Trophoblast cell (in vitro differentiated cells and primary cell): ENCODE data around the gene ABHD5.

Experiments used
- DNase-seq, 2 donors: peaks; one replicate each; pipeline ENCODE4 v3.0.0-alpha.2; 2016
- H2AFZ ChIP-seq: 2 replicates; pipeline ENCODE4 v1.6.1; 2013; ENCODE audit warnings: low read length, moderate library complexity, mild to moderate bottlenecking; ENCODE audit not compliant: insufficient read depth, poor library complexity
- H2AK5ac ChIP-seq: 2 replicates; pipeline ENCODE4 v1.6.1; 2013; ENCODE audit warnings: mild to moderate bottlenecking, low read length
- H2BK120ac ChIP-seq: 2 replicates; pipeline ENCODE4 v1.6.1; 2013; ENCODE audit warnings: low read length, mild to moderate bottlenecking, moderate library complexity; ENCODE audit not compliant: insufficient read depth, poor library complexity
- H2BK12ac ChIP-seq: 2 replicates; pipeline ENCODE4 v1.6.1; 2013; ENCODE audit warnings: mild to moderate bottlenecking, low read length, moderate library complexity
- H2BK5ac ChIP-seq: 2 replicates; pipeline ENCODE4 v1.6.1; 2013; ENCODE audit warnings: low read length, low read depth, moderate library complexity, mild to moderate bottlenecking; ENCODE audit not compliant: poor library complexity
- H3K14ac ChIP-seq: 2 replicates; pipeline ENCODE4 v1.6.1; 2013; ENCODE audit warnings: mild to moderate bottlenecking, low read length
- H3K18ac ChIP-seq: 2 replicates; pipeline ENCODE4 v1.6.1; 2013; ENCODE audit warnings: mild to moderate bottlenecking, low read length
- H3K23ac ChIP-seq: 2 replicates; pipeline ENCODE4 v1.6.1; 2013; ENCODE audit warnings: low read length
- H3K27ac ChIP-seq: 2 replicates; pipeline ENCODE4 v1.5.1; 2013; ENCODE audit warnings: low read depth, mild to moderate bottlenecking, inconsistent platforms, low read length, moderate library complexity
- H3K27me3 ChIP-seq: 2 replicates; pipeline ENCODE4 v1.6.1; 2013; ENCODE audit warnings: inconsistent platforms, mild to moderate bottlenecking, low read length, moderate library complexity; ENCODE audit not compliant: insufficient read depth
- H3K36me3 ChIP-seq, 2 experiments: 1 replicate in 1 of 2; 2 replicates in 1 of 2; pipeline ENCODE4 v1.6.1; 2013; ENCODE audit warnings: low read length in 2 of 2, mild to moderate bottlenecking in 2 of 2, moderate library complexity in 1 of 2; ENCODE audit not compliant: insufficient read depth in 2 of 2, control insufficient read depth in 1 of 2
- H3K4ac ChIP-seq: 2 replicates; pipeline ENCODE4 v1.6.1; 2013; ENCODE audit warnings: low read depth, mild to moderate bottlenecking, low read length, moderate library complexity
- H3K4me1 ChIP-seq, 2 experiments: 1 replicate in 1 of 2; 2 replicates in 1 of 2; pipeline ENCODE4 v1.6.1; 2013; ENCODE audit warnings: low read length in 2 of 2, mild to moderate bottlenecking in 2 of 2, moderate library complexity in 1 of 2; ENCODE audit not compliant: insufficient read depth in 2 of 2, control insufficient read depth in 1 of 2
- H3K4me2 ChIP-seq: 2 replicates; pipeline ENCODE4 v1.6.1; 2013; ENCODE audit warnings: inconsistent platforms, mild to moderate bottlenecking, low read length, moderate library complexity
- H3K4me3 ChIP-seq: 2 replicates; pipeline ENCODE4 v1.5.1; 2013; ENCODE audit warnings: mild to moderate bottlenecking, low read depth, low read length, inconsistent platforms
- H3K79me1 ChIP-seq: one replicate; pipeline ENCODE4 v1.6.1; 2013; ENCODE audit warnings: low read length
- H3K79me2 ChIP-seq: 2 replicates; pipeline ENCODE4 v1.6.1; 2013; ENCODE audit warnings: low read length, mild to moderate bottlenecking; ENCODE audit not compliant: control insufficient read depth, insufficient read depth, poor library complexity
- H3K9ac ChIP-seq: 2 replicates; pipeline ENCODE4 v1.6.1; 2013; ENCODE audit warnings: mild to moderate bottlenecking, low read length
- H3K9me3 ChIP-seq: 2 replicates; pipeline ENCODE4 v1.6.1; 2013; ENCODE audit warnings: low read depth, mild to moderate bottlenecking, control low read depth, inconsistent platforms, low read length; ENCODE audit not compliant: insufficient read depth
- H4K12ac ChIP-seq: 2 replicates; pipeline ENCODE4 v1.6.1; 2013; ENCODE audit warnings: low read depth, mild to moderate bottlenecking, low read length, moderate library complexity
- H4K8ac ChIP-seq: 2 replicates; pipeline ENCODE4 v1.6.1; 2013; ENCODE audit warnings: low read depth, mild to moderate bottlenecking, low read length, moderate library complexity
- H4K91ac ChIP-seq: one replicate; pipeline ENCODE4 v1.6.1; 2013; ENCODE audit warnings: low read depth, mild to moderate bottlenecking, low read length, moderate library complexity
- WGBS: extraction: QIAGEN DNeasy Blood & Tissue Kit; methylation state at CpG from one replicate; pipeline ENCODE4 v1.1.7; 2013; ENCODE audit warnings: missing lambda C conversion rate; ENCODE audit not compliant: insufficient read length, insufficient coverage; ENCODE audit errors: extremely low coverage; 5-methylcytosine and 5-hydroxymethylcytosine counted together

The ABHD5 gene

GRCh38 chr3:43748179-43748578 lies 57.4 kb downstream of the ABHD5 start:
- H4K8ac ChIP-seq: no peak overlapping the region
- H3K4ac ChIP-seq: no peak overlapping the region
- no peak overlapping the region for H3K23ac ChIP-seq
- no peak overlapping the region for H4K12ac ChIP-seq
- H3K4me2 ChIP-seq: no peak overlapping the region
- no peak overlapping the region for H2AK5ac ChIP-seq
- H2AFZ ChIP-seq: no peak overlapping the region
- H3K27ac ChIP-seq: no peak overlapping the region
- no peaks in the 10 kb centered on the region for H3K36me3 ChIP-seq
- no peak overlapping the region for H2BK12ac ChIP-seq
- H3K79me2 ChIP-seq: no peaks in the 10 kb centered on the region
- no peaks in the 10 kb centered on the region for H3K9me3 ChIP-seq
- H3K14ac ChIP-seq: no peak overlapping the region
- H3K79me1 ChIP-seq: no peaks in the 10 kb centered on the region
- H4K91ac ChIP-seq: no peak overlapping the region
- no peak for DNase-seq
- no peak overlapping the region for H3K4me3 ChIP-seq
- H3K4me1 ChIP-seq: no peaks in the 10 kb centered on the region
- H3K27me3 ChIP-seq: no peaks in the 10 kb centered on the region
- no peak overlapping the region for H3K9ac ChIP-seq
- WGBS: no CpG with 5 or more reads among the region's 5 CpGs
- no peak overlapping the region for H2BK5ac ChIP-seq
- H2BK120ac ChIP-seq: no peak overlapping the region
- H3K18ac ChIP-seq: no peak overlapping the region

GRCh38 chr3:43748645-43749044 lies 57.9 kb downstream of the ABHD5 start:
- Histone ChIP-seq H3K36me3 (no peaks in the 10 kb centered on the region), H3K23ac (no peak overlapping the region), H3K14ac (no peak overlapping the region), H3K4me3 (no peak overlapping the region), H3K79me1 (no peaks in the 10 kb centered on the region), H3K27ac (no peak overlapping the region), H3K18ac (no peak overlapping the region), H3K79me2 (no peaks in the 10 kb centered on the region), H2BK5ac (no peak overlapping the region), H2BK12ac (no peak overlapping the region), H2AFZ (no peak overlapping the region), H4K12ac (no peak overlapping the region), H3K4me1 (no peaks in the 10 kb centered on the region), H4K91ac (no peak overlapping the region), H3K4ac (no peak overlapping the region), H3K9me3 (no peaks in the 10 kb centered on the region), H3K4me2 (no peak overlapping the region), H4K8ac (no peak overlapping the region), H2AK5ac (no peak overlapping the region), H3K9ac (no peak overlapping the region), H2BK120ac (no peak overlapping the region), H3K27me3 (no peaks in the 10 kb centered on the region)
- no peak for DNase-seq
- WGBS: no CpG with 5 or more reads among the region's 5 CpGs

GRCh38 chr3:43752905-43753304 lies 62.2 kb downstream of the ABHD5 start:
- Histone ChIP-seq H2BK120ac (no peak overlapping the region), H3K14ac (no peak overlapping the region), H3K79me2 (no peaks in the 10 kb centered on the region), H2AFZ (no peak overlapping the region), H4K8ac (no peak overlapping the region), H3K4me2 (no peak overlapping the region), H3K18ac (no peak overlapping the region), H3K79me1 (no peaks in the 10 kb centered on the region), H3K4ac (no peak overlapping the region), H2BK5ac (no peak overlapping the region), H3K9me3 (no peaks in the 10 kb centered on the region), H3K23ac (no peak overlapping the region), H3K36me3 (no peaks in the 10 kb centered on the region), H3K4me1 (peaks cover 2 to 14% of the 10 kb centered on the region in 2 experiments), H3K9ac (no peak overlapping the region), H3K27me3 (no peaks in the 10 kb centered on the region), H3K4me3 (no peak overlapping the region), H3K27ac (no peak overlapping the region), H4K91ac (no peak overlapping the region), H2AK5ac (no peak overlapping the region), H2BK12ac (no peak overlapping the region), H4K12ac (no peak overlapping the region)
- WGBS: no CpG with 5 or more reads among the region's 3 CpGs
- no peak for DNase-seq

GRCh38 chr3:43753741-43754715 lies 63.3 kb downstream of the ABHD5 start:
- no peak overlapping the region for H3K23ac ChIP-seq
- no peak overlapping the region for H3K4me3 ChIP-seq
- H2BK5ac ChIP-seq: no peak overlapping the region
- H2BK120ac ChIP-seq: peak overlapping the region; percentile 48
- no peak overlapping the region for H2AK5ac ChIP-seq
- H3K36me3 ChIP-seq: no peaks in the 10 kb centered on the region
- no peak overlapping the region for H2BK12ac ChIP-seq
- no peak overlapping the region for H3K4me2 ChIP-seq
- H3K79me1 ChIP-seq: peaks cover 3% of the 10 kb centered on the region
- H3K18ac ChIP-seq: no peak overlapping the region
- WGBS: no CpG with 5 or more reads among the region's 5 CpGs
- no peak overlapping the region for H4K8ac ChIP-seq
- H3K4ac ChIP-seq: no peak overlapping the region
- peaks cover 6 to 23% of the 10 kb centered on the region in 2 experiments for H3K4me1 ChIP-seq
- H4K91ac ChIP-seq: no peak overlapping the region
- H3K9me3 ChIP-seq: no peaks in the 10 kb centered on the region
- no peak overlapping the region for H3K14ac ChIP-seq
- no peak overlapping the region for H4K12ac ChIP-seq
- no peak overlapping the region for H3K27ac ChIP-seq
- no peak overlapping the region for H3K9ac ChIP-seq
- no peaks in the 10 kb centered on the region for H3K27me3 ChIP-seq
- no peak overlapping the region for H2AFZ ChIP-seq
- no peaks in the 10 kb centered on the region for H3K79me2 ChIP-seq
- DNase-seq: peak; percentile 42 to 82
